OCI-LY1 (cell line): Measurements from ENCODE around the gene NKX1-1.

Experiments
- CTCF ChIP-seq: fragments of 200-600 bp; sonication (generic), shearing (Covaris generic); IDR thresholded peaks from 2 replicates; pipeline ENCODE4 v1.5.1; 2017; ENCODE audit warnings: mild to moderate bottlenecking, antibody characterized with exemption, low read length, moderate library complexity, mixed read lengths
- EZH2 ChIP-seq: fragments of 200-600 bp; sonication (generic), shearing (Covaris generic); IDR thresholded peaks from 2 replicates; pipeline ENCODE4 v1.8.0; 2017; ENCODE audit warnings: borderline replicate concordance, mixed run types, mild to moderate bottlenecking, antibody characterized with exemption, low read length, moderate library complexity, mixed read lengths

GRCh38 chr4:1354136-1354982 is 51.9 kb downstream of the NKX1-1 start:
- TF ChIP-seq CTCF (no peak), EZH2 (no peak)
